Glomerular endothelial cell (primary cell): ENCODE data around the gene CCDC107. TPM values are rescaled to one million over a fixed set of nuclear protein-coding genes. Genes with fewer than 3 reads are reported as not detected.

Source experiments
- DNase-seq: peaks from one replicate; pipeline ENCODE4 v3.0.0-alpha.2; 2011; ENCODE audit warnings: low read depth, low spot score; ENCODE audit errors: extremely low read depth
- total RNA-seq: library from RNA; depleted of rRNA; stranded (reverse); fragments of >200 nt; gene quantifications from 2 replicates; pipeline ENCODE4 v1.2.3, GENCODE V29; 2015

Gene CCDC107
- total RNA-seq, 1 donor from 2014 or later, result 18.6 TPM

DNA sequence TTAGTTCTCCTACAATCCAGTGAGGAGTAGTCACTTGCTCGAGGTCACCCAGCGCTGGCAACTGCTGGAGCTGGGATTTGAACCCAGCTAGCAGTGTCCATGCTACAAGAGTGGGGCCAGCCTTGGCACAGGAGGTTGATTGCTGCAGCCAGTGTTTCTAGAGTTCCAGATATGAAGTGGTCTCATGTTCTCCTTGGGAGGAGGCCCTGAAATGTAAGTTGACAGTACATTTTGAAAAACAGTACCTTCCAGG is 802 bp downstream of the CCDC107 start:
- no peak for DNase-seq

DNA sequence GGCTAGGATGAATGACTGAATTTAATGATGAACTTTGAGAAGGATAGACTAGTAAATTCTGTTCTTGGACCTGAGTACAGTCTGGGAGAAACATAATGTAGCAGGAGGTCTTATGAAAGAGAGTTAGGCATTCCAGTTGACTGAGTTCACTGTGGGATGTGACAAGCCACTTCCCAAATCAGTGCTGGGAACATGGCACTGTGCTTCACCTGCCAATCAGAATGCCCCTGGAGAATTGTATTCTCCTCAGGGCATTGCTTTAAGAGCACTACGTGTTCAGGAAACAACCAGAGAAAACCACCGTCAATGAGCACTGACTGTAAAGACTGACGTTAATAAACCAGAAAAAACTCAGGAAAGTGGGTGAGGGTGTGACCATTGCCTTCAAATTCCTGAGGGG is 1.2 kb downstream of the CCDC107 start:
- DNase-seq, result no peak

GRCh38 chr9:35660966-35661415 is 2.9 kb downstream of the CCDC107 start:
- DNase-seq, result no peak

DNA sequence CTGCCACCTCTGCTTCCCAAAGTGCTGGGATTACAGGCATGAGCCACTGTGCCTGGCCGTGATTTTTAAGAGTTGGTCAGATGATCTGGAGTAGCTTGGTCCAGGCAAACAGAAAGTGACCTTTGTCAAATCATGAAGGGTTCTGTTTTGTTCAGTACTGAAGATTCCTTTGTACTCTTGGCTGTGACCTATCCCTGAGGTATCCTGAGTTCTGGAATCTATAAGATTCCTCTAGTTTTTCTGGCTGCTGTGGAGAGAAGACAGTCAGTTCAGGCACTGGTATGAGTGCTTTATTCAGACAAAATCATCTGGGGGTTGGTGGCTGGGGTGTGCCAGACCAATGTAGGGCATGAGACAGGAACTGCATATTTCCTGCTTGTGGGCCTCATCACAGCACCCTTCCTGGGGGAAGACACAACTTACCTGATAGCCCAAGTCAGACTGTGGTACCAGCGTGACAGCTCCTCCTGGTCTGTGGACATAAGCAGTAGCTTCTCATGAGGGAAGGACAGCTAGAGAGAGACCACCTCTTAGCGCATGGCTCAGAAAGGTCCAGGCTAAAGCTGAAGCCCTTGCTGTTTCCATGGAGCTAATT is 3.8 kb downstream of the CCDC107 start:
- no peak for DNase-seq

DNA sequence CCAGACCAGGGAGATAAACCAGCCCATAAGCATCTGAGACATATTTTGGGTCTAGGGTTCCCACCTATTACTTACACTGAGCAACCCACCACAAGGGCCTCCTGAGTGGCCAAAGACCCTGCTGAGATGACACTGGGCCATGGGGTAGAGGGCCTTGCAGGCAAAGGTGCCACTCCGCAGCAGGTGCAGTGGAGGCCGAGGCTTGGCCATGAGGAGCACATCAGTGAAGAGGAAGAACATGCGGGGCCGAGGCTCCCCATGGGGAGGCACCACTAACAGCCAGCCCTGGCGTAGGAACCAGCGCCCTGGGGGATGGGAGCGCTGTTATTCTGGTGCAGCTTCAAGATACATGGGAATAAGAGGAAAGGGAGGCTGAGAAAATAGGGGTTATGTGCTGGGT is 4.3 kb downstream of the CCDC107 start:
- no peak for DNase-seq

DNA sequence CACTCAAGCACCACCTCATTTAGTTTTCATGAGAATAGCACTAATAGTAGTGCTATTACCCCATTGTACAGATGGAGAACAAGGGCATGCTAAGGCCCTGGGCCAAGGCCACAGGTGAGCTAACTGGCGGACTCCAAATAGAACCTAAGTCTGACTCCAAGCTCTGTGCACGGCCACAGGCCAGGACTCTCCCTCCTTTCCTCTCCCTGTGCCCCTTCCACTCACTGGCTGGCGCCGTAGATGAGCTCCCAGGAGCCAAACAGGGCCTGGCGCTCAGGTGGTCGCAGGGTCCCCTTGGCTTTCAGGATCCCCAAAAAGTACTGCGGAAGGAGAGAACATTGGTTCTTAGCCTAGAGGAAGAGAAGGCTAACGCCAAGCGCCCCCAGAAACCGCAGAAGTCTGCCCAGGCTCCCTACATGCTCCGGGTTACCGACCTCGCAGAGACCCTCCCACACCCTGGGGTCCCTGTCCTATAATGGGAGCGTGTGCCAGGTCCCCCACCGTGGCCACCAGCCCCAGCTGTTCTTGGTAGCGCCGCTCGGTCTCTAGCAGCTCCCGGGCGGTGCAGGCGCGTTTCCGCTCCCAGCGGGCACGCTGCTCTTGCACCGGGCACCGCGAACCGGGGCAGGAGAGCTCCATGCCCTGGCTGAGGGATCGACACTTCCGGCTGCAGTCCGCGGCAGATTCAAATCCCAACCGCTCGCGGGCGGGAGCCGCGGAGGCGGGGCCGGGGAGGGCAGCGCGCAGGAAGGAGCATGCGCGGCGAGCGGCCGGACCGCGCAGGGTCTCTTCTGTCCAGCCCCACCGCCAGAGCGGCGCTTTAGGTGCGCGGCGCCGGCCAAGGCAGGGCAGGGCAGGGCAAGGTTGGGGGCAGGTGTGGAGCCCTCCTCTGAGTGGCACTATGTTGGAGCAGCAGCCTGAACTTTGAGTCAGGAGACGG is 6.7 kb downstream of the CCDC107 start, which contains the start of gene ARHGEF39:
TSS of gene ARHGEF39 (minus strand) at position 665 of the 940 bp plus-strand sequence. CDS start at position 639, 26 bp downstream.
- no peak for DNase-seq

DNA sequence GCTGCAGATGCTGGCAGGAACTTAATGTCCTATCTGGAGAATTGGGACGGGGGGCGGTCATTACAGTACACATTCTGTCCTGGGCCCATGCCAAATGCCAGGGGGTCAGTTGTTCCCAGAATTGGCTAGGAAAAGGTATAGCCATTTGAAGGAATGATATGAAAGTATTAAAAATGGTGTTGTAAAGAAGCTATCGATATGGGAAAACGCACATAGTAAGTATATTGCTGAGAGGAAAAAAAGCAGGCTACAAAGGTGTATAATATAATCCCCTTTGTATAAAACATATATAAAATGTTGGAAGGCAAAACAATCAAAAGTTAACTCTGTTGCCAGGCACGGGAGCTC is 7.4 kb downstream of the CCDC107 start:
- DNase-seq, result no peak

DNA sequence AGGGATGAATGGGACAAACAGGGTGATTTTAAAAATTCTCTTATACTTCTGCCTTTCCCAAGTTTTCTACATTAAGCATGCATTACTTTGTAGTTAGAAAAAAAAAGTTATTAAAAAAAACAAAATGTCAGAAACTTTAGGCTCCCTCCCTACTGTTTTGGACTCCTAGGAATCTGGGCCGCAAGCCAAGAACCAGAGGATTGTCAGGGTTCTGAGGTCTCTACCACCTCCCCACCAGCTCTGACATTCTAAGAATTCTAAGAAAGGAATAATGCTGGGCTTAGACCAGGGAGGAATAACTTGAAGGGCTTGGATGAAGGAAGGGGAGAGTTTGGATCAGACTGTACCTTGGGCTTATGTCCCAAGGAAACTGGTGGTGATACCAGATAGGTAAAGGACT is 8.0 kb downstream of the CCDC107 start:
- no peak for DNase-seq

DNA sequence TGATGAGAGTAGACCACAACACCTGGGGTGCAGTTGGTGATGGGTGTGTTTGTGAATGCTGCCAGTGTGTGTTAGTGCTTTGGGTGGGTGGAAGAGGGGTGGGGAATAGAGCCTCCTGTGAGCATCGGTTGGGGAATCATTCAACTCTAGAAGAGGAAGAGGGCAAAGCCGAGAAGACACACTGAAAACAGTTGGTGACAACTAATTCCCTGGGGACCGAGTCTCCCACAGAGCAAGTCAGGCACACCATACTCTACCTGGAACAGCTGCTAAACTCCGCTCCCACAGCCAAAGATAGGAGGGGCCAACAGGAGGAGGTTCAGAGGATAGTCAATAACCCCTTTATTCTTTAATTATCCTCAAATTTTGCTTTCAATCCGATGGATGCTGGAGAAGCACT is 8.5 kb downstream of the CCDC107 start:
- no peak for DNase-seq

- no peak for DNase-seq
These were observed 9.8 kb downstream of the CCDC107 start for GRCh38 chr9:35667939-35668338.

DNA sequence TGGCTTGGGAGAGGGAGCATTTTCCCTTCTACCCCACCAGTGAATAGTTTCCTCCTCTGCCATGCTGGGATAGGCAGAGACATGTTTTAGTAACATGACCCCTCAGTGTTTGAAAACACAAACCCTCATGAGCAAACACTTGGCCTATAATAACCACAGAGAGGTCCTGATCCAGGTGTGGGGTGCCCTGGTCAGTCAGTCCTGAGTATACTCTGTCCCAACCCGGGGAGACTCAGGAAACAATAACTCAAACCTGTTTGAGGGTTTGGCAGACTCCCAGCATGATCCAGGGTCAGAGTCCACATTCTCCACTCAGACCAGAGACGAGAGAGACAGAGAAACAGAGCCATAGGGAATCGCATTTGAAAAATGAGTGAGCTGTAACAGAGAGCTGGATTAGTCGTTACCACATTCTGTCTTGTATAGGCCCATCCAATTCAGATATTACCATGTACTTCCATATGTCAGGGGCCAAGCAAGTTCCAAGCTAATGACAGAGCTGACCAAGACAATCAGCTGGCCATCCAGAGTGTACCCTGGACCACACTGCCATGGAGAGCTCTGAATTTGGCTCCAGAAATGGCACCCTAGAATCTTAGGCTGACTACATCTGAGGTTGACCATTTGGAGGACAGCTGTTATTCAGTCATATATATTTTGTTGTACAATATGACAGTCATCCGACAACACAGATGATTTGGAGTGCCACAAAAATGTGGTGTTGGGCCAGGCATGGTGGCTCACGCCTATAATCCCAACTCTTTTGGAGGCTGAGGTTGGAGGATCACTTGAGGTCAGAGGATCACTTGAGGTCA is 11.4 kb downstream of the CCDC107 start:
- no peak for DNase-seq

- no peak for DNase-seq
These were observed 15.3 kb downstream of the CCDC107 start, which contains the start of gene CA9 for GRCh38 chr9:35673132-35674024. Gene CA9, plus strand, starts transcription at chr9:35673928. Its CDS starts 32 bp downstream, at chr9:35673960.

GRCh38 chr9:35674025-35674361 is 15.9 kb downstream of the CCDC107 start:
- no peak for DNase-seq

GRCh38 chr9:35675204-35675603 is 17.1 kb downstream of the CCDC107 start:
- DNase-seq, result no peak

DNA sequence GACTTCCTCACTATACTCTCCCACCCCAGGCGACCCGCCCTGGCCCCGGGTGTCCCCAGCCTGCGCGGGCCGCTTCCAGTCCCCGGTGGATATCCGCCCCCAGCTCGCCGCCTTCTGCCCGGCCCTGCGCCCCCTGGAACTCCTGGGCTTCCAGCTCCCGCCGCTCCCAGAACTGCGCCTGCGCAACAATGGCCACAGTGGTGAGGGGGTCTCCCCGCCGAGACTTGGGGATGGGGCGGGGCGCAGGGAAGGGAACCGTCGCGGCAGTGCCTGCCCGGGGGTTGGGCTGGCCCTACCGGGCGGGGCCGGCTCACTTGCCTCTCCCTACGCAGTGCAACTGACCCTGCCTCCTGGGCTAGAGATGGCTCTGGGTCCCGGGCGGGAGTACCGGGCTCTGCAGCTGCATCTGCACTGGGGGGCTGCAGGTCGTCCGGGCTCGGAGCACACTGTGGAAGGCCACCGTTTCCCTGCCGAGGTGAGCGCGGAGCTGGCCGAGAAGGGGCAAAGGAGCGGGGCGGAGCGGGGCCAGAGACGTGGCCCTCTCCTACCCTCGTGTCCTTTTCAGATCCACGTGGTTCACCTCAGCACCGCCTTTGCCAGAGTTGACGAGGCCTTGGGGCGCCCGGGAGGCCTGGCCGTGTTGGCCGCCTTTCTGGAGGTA is 17.8 kb downstream of the CCDC107 start:
- no peak for DNase-seq

DNA sequence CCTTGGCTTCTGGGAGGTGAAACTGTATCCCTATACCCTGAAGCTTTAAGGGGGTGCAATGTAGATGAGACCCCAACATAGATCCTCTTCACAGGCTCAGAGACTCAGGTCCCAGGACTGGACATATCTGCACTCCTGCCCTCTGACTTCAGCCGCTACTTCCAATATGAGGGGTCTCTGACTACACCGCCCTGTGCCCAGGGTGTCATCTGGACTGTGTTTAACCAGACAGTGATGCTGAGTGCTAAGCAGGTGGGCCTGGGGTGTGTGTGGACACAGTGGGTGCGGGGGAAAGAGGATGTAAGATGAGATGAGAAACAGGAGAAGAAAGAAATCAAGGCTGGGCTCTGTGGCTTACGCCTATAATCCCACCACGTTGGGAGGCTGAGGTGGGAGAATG is 21.0 kb downstream of the CCDC107 start:
- no peak for DNase-seq

GRCh38 chr9:35679766-35680330 is 21.8 kb downstream of the CCDC107 start:
- no peak for DNase-seq

GRCh38 chr9:35680331-35681105 is 22.4 kb downstream of the CCDC107 start:
- DNase-seq, result no peak
